Stimulated activated naive CD4-positive, alpha-beta T cell treated with Interleukin-2 at 50 U/mL for 16 hours (primary cell): ENCODE measurements around the gene SLC25A27.

ENCODE experiments used
- DNase-seq: peaks from one replicate; lab custom pipeline; 2025; lab: John Stamatoyannopoulos, UW

Gene SLC25A27

GRCh38 chr6:46719099-46719498 is 66.3 kb downstream of the SLC25A27 start:
- DNase-seq = no peak

DNA sequence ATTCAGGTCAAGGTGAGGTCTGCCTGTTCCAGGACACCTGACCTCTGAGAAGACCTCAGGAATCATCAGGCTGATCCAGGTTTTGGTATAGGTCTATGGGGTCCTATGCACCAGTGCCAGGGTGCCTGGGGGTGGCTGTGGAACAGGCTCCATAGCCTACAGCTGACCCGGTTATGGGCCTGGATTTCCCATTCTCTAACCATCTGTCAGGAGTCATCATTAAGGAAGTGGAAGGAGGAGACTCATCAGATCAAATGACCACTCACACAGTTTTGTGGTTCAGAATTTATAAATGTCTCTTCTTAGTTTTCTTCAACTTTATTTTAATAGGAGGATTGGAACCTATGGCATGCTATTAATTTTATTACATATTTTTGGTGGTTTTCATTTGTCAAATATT is 67.6 kb downstream of the SLC25A27 start:
- DNase-seq = no peak
